Measurements from ENCODE around the gene THAP4. TPM values are rescaled to one million over a fixed set of nuclear protein-coding genes. Genes with fewer than 3 reads are reported as not detected.
A peak's percentile ranks its signal among the peaks of the same experiment; 100 is the strongest.

Gene THAP4
- total and polyA plus RNA-seq, 2 of the 13 experiments (the other 11 are each of a cell fraction or from before 2014, with no cell fraction given) = 59.7 to 75.7 TPM

GRCh38 chr2:241686324-241686649 lies 49.3 kb upstream of the THAP4 start (continued):
- TF ChIP-seq SOX5 (CRISPR knock-in tag; IDR thresholded peaks at IDR 0.05; ENCODE audit: borderline replicate concordance) = no peak
- TF ChIP-seq ZHX2 (IDR thresholded peaks at IDR 0.05; ENCODE audit: low read depth) = no peak
- TF ChIP-seq ZHX2 (CRISPR knock-in tag; IDR thresholded peaks at IDR 0.05; ENCODE audit: borderline replicate concordance) = no peak
- 0 out of 2 replicates have a peak, but pooled peaks have one; percentile 67 for TF ChIP-seq SNAPC5 (CRISPR knock-in tag; IDR thresholded peaks at IDR 0.05; ENCODE audit: borderline replicate concordance)
- no peak for TF ChIP-seq HMG20A (CRISPR knock-in tag; IDR thresholded peaks at IDR 0.05; ENCODE audit: borderline replicate concordance)
- no peak for TF ChIP-seq SOX13 (IDR thresholded peaks at IDR 0.05)
- no peak for TF ChIP-seq SOX13 (CRISPR knock-in tag; conservative IDR thresholded peaks at IDR 0.05 in 1 of 2, IDR thresholded peaks at IDR 0.05 in 1 of 2)
- 0 out of 2 replicates have a peak, but pooled peaks have one; percentile 30 for TF ChIP-seq ZNF605 (CRISPR knock-in tag; IDR thresholded peaks at IDR 0.05)
- no peak for TF ChIP-seq ZBTB42 (CRISPR knock-in tag; IDR thresholded peaks at IDR 0.05)
- no peak for TF ChIP-seq TBP (CRISPR knock-in tag; IDR thresholded peaks at IDR 0.05)
- no peak for TF ChIP-seq NFAT5 (CRISPR knock-in tag; IDR thresholded peaks at IDR 0.05)
- TF ChIP-seq PITX1 (CRISPR knock-in tag; IDR thresholded peaks at IDR 0.05) = no peak
- TF ChIP-seq SMYD3 (CRISPR knock-in tag; IDR thresholded peaks at IDR 0.05) = peak; percentile 60
- TF ChIP-seq ZNF225 (CRISPR knock-in tag; IDR thresholded peaks at IDR 0.05) = no peak
- no peak for TF ChIP-seq FLYWCH1 (CRISPR knock-in tag; IDR thresholded peaks at IDR 0.05)
- TF ChIP-seq SOX6 (IDR thresholded peaks at IDR 0.05) = no peak
- no peak for TF ChIP-seq SOX6 (CRISPR knock-in tag; IDR thresholded peaks at IDR 0.05)
